ENCODE measurements around the gene ZNF106.

ZNF106 gene

DNA sequence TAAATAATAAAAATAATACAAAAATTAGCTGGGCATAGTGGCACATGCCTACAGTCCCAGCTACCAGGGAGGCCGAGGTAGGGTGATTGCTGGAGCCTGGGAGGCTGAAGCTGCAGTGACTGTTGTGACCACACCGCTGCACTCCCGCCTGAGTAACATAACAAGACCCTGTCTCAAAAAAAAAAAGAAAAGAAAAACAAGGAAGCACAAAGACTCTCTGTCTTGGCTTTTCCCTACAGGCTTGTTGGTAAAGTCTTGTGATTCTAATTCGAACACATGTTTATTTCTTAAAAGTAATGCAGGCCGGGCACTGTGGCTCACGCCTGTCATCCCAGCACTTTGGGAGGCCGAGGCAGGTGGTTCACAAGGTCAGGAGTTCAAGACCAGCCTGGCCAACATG is 71.6 kb downstream of the ZNF106 start:
- H3K36me3 ChIP-seq (ENCODE audit: insufficient read depth, low read length), result peaks cover 72% of the 10 kb centered on the region; the same call in 1 of the 2 replicates
- no peaks in the 10 kb centered on the region for H3K27me3 ChIP-seq (ENCODE audit: insufficient read depth, low read length, poor library complexity, severe bottlenecking)
- H3K4me1 ChIP-seq (ENCODE audit: insufficient read depth, low read length, poor library complexity, severe bottlenecking), result no peaks in the 10 kb centered on the region
- H3F3A ChIP-seq (ENCODE audit: low read depth), result no peaks in the 10 kb centered on the region
- TF ChIP-seq CTCF (conservative IDR thresholded peaks at IDR 0.05; ENCODE audit: low read length) (no peak), EZH2phosphoT487 (IDR thresholded peaks at IDR 0.05; ENCODE audit: borderline replicate concordance) (no peak)
- no peak overlapping the region for H3K4me2 ChIP-seq (ENCODE audit: low read depth, low read length, poor library complexity, severe bottlenecking)
- H2AFZ ChIP-seq (ENCODE audit: low read length), result no peak overlapping the region
- H4K20me1 ChIP-seq (ENCODE audit: insufficient read depth, low read length, poor library complexity, severe bottlenecking), result no peaks in the 10 kb centered on the region
- no peaks in the 10 kb centered on the region for H3K9me2 ChIP-seq (replicated peaks; ENCODE audit: low read depth, low read length)
- no peak overlapping the region for H3K4me3 ChIP-seq (ENCODE audit: low read length, poor library complexity, severe bottlenecking)
- no peaks in the 10 kb centered on the region for H3K79me2 ChIP-seq (ENCODE audit: insufficient read depth, low read length)
- H3K9ac ChIP-seq (ENCODE audit: low read depth, low read length, poor library complexity, severe bottlenecking), result no peak overlapping the region
- H3K9me3 ChIP-seq (ENCODE audit: insufficient read depth, low read depth, low read length), result no peaks in the 10 kb centered on the region

DNA sequence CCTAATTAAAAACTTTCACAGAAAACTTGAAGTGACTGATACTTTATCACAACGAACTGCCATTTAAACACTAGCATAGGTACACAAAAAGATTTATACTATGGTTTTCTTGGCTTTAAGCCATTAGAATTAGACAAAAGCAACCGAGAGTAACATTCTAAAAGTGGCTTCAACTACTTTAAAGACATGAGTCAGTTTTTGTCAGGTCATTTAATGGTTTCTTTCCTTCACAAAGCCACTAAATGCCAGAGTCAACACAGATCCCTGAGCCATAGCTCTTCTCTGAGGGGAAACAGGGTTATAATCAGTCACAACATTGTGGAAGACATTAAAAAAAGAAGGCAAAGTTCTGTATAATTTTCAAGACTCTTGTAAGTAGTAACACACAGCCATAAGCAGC is 77.0 kb downstream of the ZNF106 start:
- Histone ChIP-seq H2AFZ (ENCODE audit: low read length) (no peak overlapping the region), H3K9ac (ENCODE audit: low read depth, low read length, poor library complexity, severe bottlenecking) (no peak overlapping the region), H3F3A (ENCODE audit: low read depth) (no peaks in the 10 kb centered on the region), H4K20me1 (ENCODE audit: insufficient read depth, low read length, poor library complexity, severe bottlenecking) (no peaks in the 10 kb centered on the region), H3K27me3 (ENCODE audit: insufficient read depth, low read length, poor library complexity, severe bottlenecking) (no peaks in the 10 kb centered on the region), H3K79me2 (ENCODE audit: insufficient read depth, low read length) (no peaks in the 10 kb centered on the region), H3K9me2 (replicated peaks; ENCODE audit: low read depth, low read length) (no peaks in the 10 kb centered on the region), H3K4me1 (ENCODE audit: insufficient read depth, low read length, poor library complexity, severe bottlenecking) (no peaks in the 10 kb centered on the region), H3K4me3 (ENCODE audit: low read length, poor library complexity, severe bottlenecking) (no peak overlapping the region), H3K36me3 (ENCODE audit: insufficient read depth, low read length) (peaks cover 32% of the 10 kb centered on the region; the same call in 1 of the 2 replicates), H3K4me2 (ENCODE audit: low read depth, low read length, poor library complexity, severe bottlenecking) (no peak overlapping the region), H3K9me3 (ENCODE audit: insufficient read depth, low read depth, low read length) (no peaks in the 10 kb centered on the region)
- TF ChIP-seq EZH2phosphoT487 (IDR thresholded peaks at IDR 0.05; ENCODE audit: borderline replicate concordance) (no peak), CTCF (conservative IDR thresholded peaks at IDR 0.05; ENCODE audit: low read length) (no peak)

DNA sequence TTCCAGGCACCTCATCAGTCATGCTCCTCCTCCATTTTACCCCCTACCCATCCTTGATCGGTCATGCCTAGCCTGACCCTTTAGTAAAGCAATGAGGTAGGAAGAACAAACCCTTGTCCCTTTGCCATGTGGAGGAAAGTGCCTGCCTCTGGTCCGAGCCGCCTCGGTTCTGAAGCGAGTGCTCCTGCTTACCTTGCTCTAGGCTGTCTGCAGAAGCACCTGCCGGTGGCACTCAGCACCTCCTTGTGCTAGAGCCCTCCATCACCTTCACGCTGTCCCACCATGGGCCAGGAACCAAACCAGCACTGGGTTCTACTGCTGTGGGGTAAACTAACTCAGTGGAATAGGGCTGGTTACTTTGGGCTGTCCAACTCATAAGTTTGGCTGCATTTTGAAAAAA is 79.1 kb downstream of the ZNF106 start:
- H3K36me3 ChIP-seq (ENCODE audit: insufficient read depth, low read length), result peaks cover 21% of the 10 kb centered on the region; the same call in 1 of the 2 replicates
- H3K4me1 ChIP-seq (ENCODE audit: insufficient read depth, low read length, poor library complexity, severe bottlenecking), result no peaks in the 10 kb centered on the region
- no peak overlapping the region for H3K4me2 ChIP-seq (ENCODE audit: low read depth, low read length, poor library complexity, severe bottlenecking)
- H3K27me3 ChIP-seq (ENCODE audit: insufficient read depth, low read length, poor library complexity, severe bottlenecking), result no peaks in the 10 kb centered on the region
- no peaks in the 10 kb centered on the region for H3K79me2 ChIP-seq (ENCODE audit: insufficient read depth, low read length)
- no peak for TF ChIP-seq CTCF (conservative IDR thresholded peaks at IDR 0.05; ENCODE audit: low read length)
- no peak for TF ChIP-seq EZH2phosphoT487 (IDR thresholded peaks at IDR 0.05; ENCODE audit: borderline replicate concordance)
- H2AFZ ChIP-seq (ENCODE audit: low read length), result no peak overlapping the region
- H3K4me3 ChIP-seq (ENCODE audit: low read length, poor library complexity, severe bottlenecking), result no peak overlapping the region
- H3K9me2 ChIP-seq (replicated peaks; ENCODE audit: low read depth, low read length), result no peaks in the 10 kb centered on the region
- H3K9me3 ChIP-seq (ENCODE audit: insufficient read depth, low read depth, low read length), result no peaks in the 10 kb centered on the region
- no peaks in the 10 kb centered on the region for H4K20me1 ChIP-seq (ENCODE audit: insufficient read depth, low read length, poor library complexity, severe bottlenecking)
- no peak overlapping the region for H3K9ac ChIP-seq (ENCODE audit: low read depth, low read length, poor library complexity, severe bottlenecking)
- no peaks in the 10 kb centered on the region for H3F3A ChIP-seq (ENCODE audit: low read depth)
